GM18526 (cell line): ENCODE results near the gene PCNX1.

Experiments used
- POLR2A ChIP-seq: IDR thresholded peaks from 3 replicates; pipeline ENCODE4 v1.6.1; 2011; ENCODE audit not compliant: insufficient read length; ENCODE audit errors: extremely low read depth

Gene PCNX1

DNA sequence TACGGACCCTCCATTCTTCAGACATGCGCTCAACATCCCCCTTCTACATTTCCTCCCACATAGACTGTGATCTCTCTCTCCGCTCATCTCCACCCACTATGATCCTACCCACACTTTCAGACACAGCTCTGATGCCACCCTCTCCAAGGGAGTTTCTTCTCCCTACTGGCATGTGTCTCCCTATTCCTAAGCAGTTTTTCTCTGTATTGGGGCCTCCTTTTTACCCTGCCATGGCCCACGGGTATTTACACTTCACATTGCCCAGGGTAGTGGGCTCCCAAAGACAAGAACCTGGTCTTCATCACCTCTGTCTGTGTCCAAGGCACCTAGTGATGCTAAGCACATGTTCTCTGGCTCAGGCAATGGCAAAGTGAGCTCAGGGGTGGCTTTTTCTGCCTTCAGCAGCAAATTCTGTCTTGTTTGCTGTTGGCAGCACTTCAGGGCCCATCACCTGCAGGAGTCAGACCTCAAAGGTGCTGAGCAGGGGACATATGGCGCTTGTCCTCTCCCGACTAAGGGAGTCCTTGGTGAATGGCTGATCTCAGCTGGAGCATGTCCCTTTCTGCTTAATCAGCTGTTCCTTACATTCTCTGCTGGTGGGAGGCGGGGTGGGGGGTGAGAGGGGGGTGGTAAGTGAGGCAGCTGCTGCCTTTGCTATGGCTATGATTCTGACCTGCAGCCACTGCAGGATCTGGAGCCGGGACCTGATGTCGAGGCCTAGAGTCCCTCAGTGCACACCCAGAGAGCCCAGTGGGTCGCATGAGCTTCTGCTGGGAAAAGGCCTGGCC, 256.8 kb downstream of the PCNX1 start:
- no peak for TF ChIP-seq POLR2A
